Right lobe of liver (tissue), 4 donors: Measurements from ENCODE around the gene RBM47.

Experiments used
- POLR2A ChIP-seq: fragments of 450-650 bp; IDR thresholded peaks from one replicate; pipeline ENCODE4 v1.6.1; 2017; ENCODE audit warnings: antibody characterized with exemption, mild to moderate bottlenecking
- TF ChIP-seq, protein P1 (sequence below), 4 donors: fragments of 200-600 bp in 3 of 4; fragments of 450-650 bp in 1 of 4; IDR thresholded peaks; one replicate each; pipeline versions ENCODE4 v1.5.1 to v1.8.0; 2016 to 2022; ENCODE audit warnings: antibody characterized with exemption in 4 of 4, mild to moderate bottlenecking in 2 of 4
- donor health status: DM: no; HTN: no; CAD: no.
- donor health status: DM: no; HTN: no; CAD: no.
- donor health status: DM: no; HTN: yes; CAD: no.

DNA sequence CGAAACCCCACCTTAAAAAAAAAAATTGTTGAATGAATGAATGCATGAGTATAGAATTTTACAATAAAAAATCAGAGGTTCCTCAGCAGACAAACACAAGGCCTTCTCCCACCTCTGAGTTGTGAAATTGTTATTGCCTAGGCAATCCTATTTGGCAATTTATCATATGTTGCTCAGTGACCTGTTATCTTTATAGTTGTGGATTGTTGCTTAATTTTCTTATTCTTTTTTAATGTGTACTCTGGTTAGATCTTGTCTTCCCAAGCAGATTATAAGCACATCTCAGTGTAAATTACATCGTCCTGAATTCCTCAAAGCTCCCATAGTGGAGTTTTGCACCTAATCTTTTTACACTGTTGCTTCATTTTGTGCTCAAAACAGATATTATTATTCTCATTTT lies 71.9 kb downstream of the RBM47 start:
- TF ChIP-seq, protein P1, sequence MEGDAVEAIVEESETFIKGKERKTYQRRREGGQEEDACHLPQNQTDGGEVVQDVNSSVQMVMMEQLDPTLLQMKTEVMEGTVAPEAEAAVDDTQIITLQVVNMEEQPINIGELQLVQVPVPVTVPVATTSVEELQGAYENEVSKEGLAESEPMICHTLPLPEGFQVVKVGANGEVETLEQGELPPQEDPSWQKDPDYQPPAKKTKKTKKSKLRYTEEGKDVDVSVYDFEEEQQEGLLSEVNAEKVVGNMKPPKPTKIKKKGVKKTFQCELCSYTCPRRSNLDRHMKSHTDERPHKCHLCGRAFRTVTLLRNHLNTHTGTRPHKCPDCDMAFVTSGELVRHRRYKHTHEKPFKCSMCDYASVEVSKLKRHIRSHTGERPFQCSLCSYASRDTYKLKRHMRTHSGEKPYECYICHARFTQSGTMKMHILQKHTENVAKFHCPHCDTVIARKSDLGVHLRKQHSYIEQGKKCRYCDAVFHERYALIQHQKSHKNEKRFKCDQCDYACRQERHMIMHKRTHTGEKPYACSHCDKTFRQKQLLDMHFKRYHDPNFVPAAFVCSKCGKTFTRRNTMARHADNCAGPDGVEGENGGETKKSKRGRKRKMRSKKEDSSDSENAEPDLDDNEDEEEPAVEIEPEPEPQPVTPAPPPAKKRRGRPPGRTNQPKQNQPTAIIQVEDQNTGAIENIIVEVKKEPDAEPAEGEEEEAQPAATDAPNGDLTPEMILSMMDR (IDR thresholded peaks at IDR 0.05), result no peak
- no peak for TF ChIP-seq POLR2A
